ENCODE measurements around the gene SPARCL1. TPM values are rescaled to one million over a fixed set of nuclear protein-coding genes. Genes with fewer than 3 reads are reported as not detected.
"Not testable (repeated sequence)": the region's sequence is repeated elsewhere in the genome, so short reads cannot be mapped to it uniquely, and the experiment has no call there.

Gene SPARCL1
- total RNA-seq, 1 experiment from 2014 or later, result not detected

DNA sequence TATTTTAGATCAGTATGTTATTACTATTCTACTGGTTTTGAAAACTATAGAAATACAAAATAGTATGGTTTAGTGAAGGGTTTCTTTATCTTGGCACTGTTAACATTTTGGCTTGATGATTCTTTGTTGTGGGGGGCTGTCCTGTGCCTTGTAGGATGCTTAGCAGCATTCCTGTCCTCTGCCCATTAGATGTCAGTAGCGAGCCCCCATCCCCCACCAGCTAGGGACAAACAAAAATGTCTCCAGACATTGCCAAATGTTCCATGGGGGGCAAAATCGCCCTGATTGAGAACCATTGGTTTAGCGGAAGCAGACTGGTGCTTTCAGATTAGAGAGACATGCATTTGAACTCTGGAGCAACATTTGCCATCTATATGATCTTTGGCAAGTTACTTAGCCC, 23.3 kb downstream of the SPARCL1 start:
- DNase-seq (ENCODE audit: low spot score), result no peak

GRCh38 chr4:87502580-87503238, 26.5 kb downstream of the SPARCL1 start:
- peak; percentile 79 for DNase-seq (ENCODE audit: low spot score)

DNA sequence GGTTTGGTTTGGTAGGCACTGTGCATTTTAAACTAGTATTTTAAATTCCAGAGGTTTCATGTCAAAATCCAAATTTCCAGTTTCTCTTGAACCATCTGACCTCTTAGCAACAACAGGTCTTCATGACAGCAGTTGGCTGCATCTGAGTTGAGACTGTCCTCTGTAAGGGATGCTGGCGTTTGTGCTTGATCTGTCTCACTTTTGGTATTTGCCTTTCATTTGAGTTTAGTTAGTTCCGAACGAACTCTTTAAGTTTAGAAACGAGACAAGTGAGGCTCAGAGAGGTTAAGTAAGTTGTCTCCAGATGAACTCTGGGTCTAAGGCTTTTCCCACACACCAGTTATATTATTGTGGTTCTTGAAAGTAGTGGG, 29.1 kb downstream of the SPARCL1 start:
- no peak for DNase-seq (ENCODE audit: low spot score)

DNA sequence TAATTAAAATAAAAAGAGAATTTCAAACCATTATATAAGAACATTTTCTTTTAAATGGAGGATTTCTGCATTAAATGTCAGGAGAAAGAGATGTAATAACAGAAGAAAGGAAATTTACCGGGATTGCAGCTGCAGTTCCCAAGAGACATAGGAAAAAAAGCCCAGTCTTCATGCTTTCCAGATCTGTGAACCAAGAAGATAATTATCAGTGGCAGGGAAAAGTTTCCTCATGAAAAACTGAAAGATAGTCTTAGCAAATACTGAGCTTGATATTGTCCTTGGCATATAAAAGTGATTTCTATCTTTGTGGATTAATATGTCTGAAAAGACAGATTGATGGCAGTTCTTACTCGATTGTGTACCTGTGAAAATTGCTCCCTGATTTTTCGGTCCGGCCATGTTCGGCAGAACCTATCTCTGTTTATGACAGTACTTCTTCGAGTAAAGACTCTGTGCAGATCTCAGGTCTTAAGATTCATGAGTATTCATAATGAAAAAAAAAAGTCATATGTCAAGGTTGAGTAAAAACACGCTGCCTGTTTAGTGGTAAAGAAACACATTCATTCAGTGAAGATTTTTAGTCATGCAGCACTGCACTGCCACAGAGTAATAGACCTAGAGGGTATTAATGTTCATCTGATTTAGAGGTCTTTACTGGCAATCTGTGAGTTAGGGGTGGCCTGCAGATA, 29.6 kb downstream of the SPARCL1 start:
- no peak for DNase-seq (ENCODE audit: low spot score)

- DNase-seq (ENCODE audit: low spot score), result no peak
Measured at GRCh38 chr4:87498446-87498900, 30.7 kb downstream of the SPARCL1 start.

DNA sequence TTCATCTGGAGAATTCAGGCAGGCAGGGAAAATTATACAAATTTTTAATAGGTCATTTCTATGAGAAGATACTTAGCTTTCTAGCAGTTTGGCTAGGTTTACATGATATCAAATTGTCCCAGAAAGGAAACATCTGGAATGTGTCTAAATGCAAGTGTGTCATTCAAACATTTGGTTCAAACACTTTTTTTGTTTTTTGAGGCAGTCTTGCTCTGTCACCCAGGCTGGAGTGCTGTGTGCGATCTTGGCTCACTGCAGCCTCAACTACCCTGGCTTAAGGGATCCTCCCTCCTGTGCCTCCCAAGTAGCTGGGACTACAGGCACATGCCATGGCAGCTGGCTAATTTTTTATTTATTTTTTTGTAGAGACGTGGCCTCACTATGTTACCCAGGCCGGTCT, 31.6 kb downstream of the SPARCL1 start:
- no peak for DNase-seq (ENCODE audit: low spot score)

DNA sequence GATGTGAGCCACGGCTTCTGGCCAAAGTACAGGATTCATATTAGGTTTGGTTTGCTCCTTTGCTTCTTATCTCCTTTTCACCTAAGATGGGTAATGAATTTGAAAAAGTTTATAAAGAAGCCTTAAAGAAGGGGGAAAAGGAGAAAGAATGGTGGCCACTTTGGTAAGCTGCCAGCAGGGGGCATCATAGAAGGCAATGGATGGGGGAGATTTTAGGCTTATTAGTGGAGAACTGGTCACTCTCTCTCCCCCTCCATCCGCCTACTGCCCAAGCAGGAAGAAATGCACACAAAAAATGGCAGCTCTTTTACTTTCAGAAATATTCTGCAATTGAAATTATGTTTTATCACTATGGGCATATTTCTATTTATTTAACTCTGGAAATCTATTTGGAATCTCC, 32.0 kb downstream of the SPARCL1 start:
- peak; percentile 23 for DNase-seq (ENCODE audit: low spot score)

DNA sequence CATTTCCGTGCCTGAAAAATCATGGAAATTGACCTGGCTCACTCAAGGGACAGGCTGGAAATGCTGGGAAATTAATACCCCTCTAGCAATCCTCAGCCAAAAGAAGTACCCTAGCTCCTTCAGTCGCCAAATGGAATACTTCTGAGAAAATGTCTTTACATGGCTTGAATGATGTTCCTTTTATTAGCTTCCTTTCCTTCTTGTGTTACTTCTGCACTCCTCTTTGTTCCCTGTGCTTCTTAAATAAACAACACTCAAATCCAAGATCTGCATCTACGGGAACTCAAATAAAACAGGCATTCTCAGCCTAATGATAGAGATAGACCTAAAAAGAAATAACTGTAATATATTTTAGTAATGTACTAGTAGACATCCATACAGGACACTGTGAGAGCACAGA, 36.1 kb downstream of the SPARCL1 start:
- no peak for DNase-seq (ENCODE audit: low spot score)

DNA sequence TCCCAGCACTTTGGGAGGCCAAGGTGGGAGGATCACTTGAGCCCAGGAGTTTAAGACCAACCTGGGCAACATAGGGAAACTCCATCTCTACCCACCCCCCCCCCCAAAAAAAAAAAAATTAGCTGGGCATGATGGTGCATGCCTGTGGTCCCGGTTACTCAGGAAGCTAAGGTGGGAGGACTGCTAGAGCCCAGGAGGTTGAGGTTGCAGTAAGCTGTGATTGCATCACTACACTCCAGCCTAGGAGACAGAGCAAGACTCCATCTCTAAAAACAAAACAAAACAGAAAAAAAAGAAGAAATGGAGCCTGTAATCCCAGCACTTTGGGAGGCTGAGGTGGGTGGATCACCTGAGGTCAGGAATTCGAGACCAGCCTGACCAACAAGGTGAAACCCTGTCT, 37.3 kb downstream of the SPARCL1 start:
- not testable (repeated sequence) for DNase-seq (ENCODE audit: low spot score)

GRCh38 chr4:87491436-87491835, 37.7 kb downstream of the SPARCL1 start:
- no peak for DNase-seq (ENCODE audit: low spot score)

GRCh38 chr4:87490664-87491369, 38.4 kb downstream of the SPARCL1 start:
- no peak for DNase-seq (ENCODE audit: low spot score)

- DNase-seq (ENCODE audit: low spot score), result no peak
Measured at GRCh38 chr4:87489678-87490077, 39.5 kb downstream of the SPARCL1 start.

GRCh38 chr4:87488666-87489065, 40.5 kb downstream of the SPARCL1 start:
- DNase-seq (ENCODE audit: low spot score), result peak; percentile 18

DNA sequence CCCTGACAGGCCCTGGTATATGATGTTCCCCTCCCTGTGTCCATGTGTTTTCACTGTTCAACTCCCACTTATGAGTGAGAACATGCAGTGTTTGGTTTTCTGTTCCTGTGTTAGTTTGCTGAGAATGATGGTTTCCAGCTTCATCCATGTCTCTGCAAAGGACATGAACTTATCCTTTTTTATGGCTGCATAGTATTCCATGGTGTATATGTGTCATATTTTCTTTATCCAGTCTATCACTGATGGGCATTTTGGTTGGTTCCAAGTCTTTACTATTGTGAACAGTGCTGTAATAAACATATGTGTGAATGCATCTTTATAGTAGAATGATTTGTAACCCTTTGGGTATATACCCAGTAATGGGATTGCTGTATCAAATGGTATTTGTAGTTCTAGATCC, 45.9 kb downstream of the SPARCL1 start:
- not testable (repeated sequence) for DNase-seq (ENCODE audit: low spot score)

GRCh38 chr4:87481377-87481776, 47.8 kb downstream of the SPARCL1 start:
- no peak for DNase-seq (ENCODE audit: low spot score)

DNA sequence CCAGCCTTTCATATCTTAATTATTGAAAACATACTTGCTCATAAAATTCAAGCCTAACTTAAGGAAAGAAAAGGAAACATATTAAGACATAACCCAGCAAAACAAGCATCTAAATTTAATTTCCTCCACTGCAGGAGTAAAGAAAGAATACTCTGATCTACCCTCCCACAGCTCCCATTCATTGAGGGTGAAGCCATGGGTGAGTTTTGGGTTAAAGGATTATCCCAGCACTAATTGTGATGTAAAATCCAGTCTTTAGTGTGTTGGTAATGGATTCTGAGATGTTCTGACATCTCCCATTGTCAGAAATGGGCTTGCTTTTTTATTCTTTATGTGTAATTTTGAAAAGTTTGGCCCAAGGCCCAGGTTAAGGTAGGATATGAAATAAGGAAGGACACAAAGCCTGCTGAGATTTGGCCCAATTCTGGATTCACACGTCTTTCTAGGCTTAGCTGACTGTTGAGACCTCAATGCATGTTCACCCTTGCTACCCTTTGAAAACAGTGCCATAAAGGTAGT, 50.4 kb downstream of the SPARCL1 start:
- no peak for DNase-seq (ENCODE audit: low spot score)

DNA sequence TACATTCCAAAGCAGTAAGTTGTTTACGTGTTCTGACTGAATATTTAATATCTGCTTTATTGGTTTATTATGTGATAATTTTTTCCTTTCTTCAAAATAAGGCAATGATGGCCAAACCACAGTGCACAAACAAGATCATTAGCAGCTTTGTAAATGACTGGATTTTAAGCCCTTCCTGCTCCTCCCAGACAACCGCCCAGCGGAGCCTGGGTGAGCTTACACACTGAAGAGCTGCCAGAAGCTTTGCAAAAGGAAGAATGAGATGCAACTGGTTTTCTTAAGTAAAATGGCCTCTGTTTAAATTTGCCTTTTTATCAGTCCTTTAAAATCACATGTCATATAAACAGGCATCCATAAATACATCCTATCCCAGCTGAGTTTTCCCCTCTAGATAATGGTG, 52.2 kb downstream of the SPARCL1 start:
- DNase-seq (ENCODE audit: low spot score), result no peak

DNA sequence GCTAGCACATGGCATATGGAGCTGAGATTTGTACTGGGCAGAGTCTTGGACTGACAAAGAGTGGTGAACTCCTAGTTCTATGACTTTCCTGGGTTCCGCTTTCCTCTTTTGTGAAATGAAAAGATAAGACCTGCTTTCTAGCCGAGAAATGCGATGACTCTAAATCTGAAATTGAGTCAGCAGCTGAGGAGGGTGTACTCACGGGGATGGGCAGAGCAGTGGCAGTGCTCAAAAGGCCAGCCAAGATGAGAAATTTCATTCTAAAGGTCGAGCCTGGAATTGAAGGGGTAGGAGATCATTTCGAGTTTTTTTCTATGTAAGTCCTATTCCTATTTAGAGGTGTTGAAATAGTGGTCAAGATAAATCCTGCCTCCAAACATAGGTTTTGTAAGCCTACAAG, 59.8 kb downstream of the SPARCL1 start:
- DNase-seq (ENCODE audit: low spot score), result no peak

DNA sequence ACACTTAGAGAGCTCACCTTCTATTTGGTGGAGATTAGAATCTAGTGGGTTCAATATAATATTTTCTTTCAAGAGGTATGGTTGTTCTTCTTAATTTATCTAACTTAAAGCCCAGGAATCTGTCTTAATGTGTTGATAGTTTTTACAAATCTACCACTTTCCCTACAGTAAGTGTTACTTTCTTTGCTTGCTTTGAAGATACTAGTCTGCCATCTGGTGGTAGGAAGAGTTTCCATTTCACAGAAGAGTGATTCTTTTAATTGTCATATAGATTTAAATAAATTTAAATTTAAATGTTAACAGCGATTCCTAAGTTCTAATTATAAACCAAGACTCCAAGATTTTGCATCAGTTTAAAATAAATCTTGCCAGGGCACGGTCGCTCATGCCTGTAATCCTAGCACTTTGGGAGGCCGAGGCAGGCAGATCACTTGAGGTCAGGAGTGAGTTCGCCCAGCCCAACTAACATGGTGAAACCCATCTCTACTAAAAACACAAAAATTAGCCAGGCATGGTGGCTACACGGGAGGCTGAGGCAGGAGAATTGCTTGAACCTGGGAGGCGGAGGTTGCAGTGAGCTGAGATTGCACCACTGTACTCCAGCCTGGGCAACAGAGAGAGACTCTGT, 63.3 kb downstream of the SPARCL1 start:
- DNase-seq (ENCODE audit: low spot score), result peak; percentile 50

DNA sequence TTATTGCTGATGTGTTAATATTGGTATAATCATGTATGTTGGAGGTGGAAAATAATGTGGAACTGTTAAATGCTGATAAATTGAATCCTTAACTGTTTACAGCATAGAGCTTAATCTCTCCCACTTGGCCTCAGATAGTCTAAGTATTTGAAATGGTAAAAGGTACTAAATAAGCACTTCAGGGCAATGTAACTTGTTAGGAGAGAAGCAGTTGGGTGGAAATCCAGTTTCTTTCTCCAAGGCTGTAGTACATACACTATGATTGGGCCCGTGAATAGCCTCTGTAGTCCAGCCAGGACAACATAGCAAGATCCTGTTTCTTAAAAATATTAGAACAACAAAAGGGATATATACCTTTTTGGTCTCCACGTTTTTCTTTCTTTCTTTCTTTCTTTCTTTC, 67.1 kb downstream of the SPARCL1 start:
- no peak for DNase-seq (ENCODE audit: low spot score)

DNA sequence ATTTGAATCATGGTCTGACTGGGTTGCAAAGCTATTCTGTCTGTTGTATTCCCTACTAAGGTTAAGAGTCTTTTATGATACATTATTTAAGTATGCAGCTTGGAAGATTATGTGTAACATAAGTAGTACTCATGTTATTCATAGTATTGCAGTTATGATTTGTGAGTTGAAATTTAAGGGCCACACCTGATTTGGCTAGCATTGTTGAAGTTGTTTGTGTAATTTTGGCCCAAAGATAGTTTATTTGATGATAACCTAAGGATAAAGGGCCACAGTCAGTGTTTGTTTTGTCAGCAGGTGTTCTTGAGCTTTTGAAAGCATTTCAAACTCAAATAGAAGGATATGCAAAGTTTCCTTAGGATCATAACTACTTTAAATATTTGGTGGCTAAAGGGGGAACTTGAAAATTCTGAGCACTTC, 67.9 kb downstream of the SPARCL1 start:
- DNase-seq (ENCODE audit: low spot score), result no peak

DNA sequence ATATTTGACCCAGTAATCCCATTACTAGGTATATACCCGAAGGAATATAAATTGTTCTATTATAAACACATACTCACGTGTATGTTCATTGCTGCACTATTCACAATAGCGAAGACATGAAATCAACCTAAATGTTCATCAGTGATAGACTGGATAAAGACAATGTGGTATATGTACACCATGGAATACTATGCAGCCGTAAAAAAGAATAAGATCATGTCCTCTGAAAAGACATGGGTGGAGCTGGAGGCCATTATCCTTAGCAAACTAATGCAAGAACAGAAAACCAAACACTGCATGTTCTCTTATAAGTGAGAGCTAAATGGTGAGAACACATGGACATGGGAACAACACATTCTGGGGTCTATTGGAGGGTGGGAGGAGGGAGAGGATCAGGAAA, 70.3 kb downstream of the SPARCL1 start:
- no peak for DNase-seq (ENCODE audit: low spot score)

Data from HT-29 (cell line).